Neural crest cell (in vitro differentiated cells): ENCODE data around the gene LDLRAD3. TPM values are rescaled to one million over a fixed set of nuclear protein-coding genes. Genes with fewer than 3 reads are reported as not detected.

Source experiments
- DNase-seq: peaks from one replicate; pipeline ENCODE4 v3.0.0; 2021; ENCODE audit warnings: low read depth, mixed read lengths, low spot score
- H3K27ac Mint-ChIP-seq: one replicate; pipeline ENCODE4 v1.8.0; 2021; ENCODE audit warnings: mild to moderate bottlenecking, mixed read lengths; ENCODE audit not compliant: unreplicated experiment
- H3K27me3 Mint-ChIP-seq: 2 replicates; pipeline ENCODE4 v1.8.0; 2021; ENCODE audit warnings: low read depth, mild to moderate bottlenecking, mixed read lengths
- H3K36me3 Mint-ChIP-seq: 2 replicates; pipeline ENCODE4 v1.8.0; 2021; ENCODE audit warnings: low read depth, mild to moderate bottlenecking, mixed read lengths
- H3K4me1 Mint-ChIP-seq: 2 replicates; pipeline ENCODE4 v1.8.0; 2021; ENCODE audit warnings: mixed read lengths
- H3K4me3 Mint-ChIP-seq: one replicate; pipeline ENCODE4 v1.8.0; 2021; ENCODE audit warnings: mild to moderate bottlenecking, mixed read lengths
- H3K9me3 Mint-ChIP-seq: 2 replicates; pipeline ENCODE4 v1.8.0; 2021; ENCODE audit warnings: mixed read lengths
- total RNA-seq: library from RNA; stranded (reverse); gene quantifications from 2 replicates; pipeline ENCODE4 v1.2.1, GENCODE V29; 2021
- TF ChIP-seq, protein P1 (sequence below): fragments of 200-600 bp; sonication (generic); conservative IDR thresholded peaks from 2 replicates; pipeline ENCODE4 v1.5.0; 2021; ENCODE audit warnings: antibody characterized with exemption, mild to moderate bottlenecking

The LDLRAD3 gene
- total RNA-seq, 1 donor from 2014 or later = 30.1 TPM

DNA sequence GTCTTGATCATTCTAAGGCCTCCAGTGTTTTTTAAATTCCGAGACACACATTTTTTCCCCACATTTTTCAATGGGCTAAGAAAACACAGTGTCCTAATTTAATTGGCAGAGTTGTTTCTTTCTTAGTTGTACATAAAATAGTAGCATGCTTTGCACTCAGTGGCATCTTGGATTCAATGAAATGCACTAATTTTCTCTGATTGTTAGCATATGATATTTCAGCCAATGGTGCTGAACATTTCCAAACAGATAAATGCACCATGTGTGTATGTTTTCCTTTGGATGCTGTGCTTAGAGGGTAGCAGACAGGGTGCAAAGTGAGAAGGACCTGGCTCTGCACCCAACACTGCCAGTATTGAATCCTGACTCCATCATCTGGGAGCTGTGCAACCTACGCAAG is 103.5 kb downstream of the LDLRAD3 start:
- no peak for DNase-seq
- TF ChIP-seq, protein P1, sequence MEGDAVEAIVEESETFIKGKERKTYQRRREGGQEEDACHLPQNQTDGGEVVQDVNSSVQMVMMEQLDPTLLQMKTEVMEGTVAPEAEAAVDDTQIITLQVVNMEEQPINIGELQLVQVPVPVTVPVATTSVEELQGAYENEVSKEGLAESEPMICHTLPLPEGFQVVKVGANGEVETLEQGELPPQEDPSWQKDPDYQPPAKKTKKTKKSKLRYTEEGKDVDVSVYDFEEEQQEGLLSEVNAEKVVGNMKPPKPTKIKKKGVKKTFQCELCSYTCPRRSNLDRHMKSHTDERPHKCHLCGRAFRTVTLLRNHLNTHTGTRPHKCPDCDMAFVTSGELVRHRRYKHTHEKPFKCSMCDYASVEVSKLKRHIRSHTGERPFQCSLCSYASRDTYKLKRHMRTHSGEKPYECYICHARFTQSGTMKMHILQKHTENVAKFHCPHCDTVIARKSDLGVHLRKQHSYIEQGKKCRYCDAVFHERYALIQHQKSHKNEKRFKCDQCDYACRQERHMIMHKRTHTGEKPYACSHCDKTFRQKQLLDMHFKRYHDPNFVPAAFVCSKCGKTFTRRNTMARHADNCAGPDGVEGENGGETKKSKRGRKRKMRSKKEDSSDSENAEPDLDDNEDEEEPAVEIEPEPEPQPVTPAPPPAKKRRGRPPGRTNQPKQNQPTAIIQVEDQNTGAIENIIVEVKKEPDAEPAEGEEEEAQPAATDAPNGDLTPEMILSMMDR = no peak
- H3K27ac Mint-ChIP-seq = peak overlapping the region; percentile 69
- H3K4me1 Mint-ChIP-seq = peaks cover 43% of the 10 kb centered on the region
- no peaks in the 10 kb centered on the region for H3K27me3 Mint-ChIP-seq
- no peaks in the 10 kb centered on the region for H3K9me3 Mint-ChIP-seq
- H3K4me3 Mint-ChIP-seq = no peak overlapping the region
- H3K36me3 Mint-ChIP-seq = peaks cover 4% of the 10 kb centered on the region

DNA sequence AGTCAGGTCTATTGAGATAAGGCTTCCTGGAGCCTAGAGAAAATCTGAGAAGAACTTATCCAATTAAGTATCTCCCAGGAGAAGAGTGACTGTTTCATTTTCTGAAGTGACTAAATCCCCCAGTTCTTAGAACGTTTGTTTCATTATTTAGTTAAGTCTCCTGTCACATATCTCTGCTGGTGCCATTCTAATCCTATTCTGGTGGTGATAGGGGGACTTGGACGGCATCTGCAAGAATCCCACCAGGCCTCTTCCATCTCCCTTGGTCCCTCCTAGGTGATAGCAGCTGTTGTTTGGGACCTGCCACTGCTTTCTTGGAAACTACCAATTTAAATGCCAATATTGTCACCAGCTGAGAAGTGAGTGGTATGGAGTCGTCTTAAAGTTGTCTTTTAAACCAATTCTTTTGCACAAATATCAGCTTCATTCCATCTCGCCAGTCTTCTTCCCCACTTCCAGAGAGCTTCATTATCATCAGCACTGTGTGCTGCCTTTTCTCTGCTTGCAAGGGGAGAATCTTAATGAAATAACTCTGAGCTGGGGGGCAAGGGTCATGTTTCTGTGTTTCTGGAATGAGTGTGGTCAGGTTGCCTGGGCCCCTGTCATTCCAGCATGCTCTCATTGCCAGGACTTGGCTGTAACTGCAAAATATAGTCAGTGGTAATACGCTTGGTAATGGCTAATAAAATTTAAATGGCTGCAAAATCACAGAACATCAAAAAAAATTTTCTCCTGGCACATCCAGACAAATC is 104.8 kb downstream of the LDLRAD3 start:
- peak overlapping the region; percentile 10 for H3K27ac Mint-ChIP-seq
- no peak for DNase-seq
- H3K4me1 Mint-ChIP-seq = peaks cover 43% of the 10 kb centered on the region
- H3K4me3 Mint-ChIP-seq = no peak overlapping the region
- peaks cover 4% of the 10 kb centered on the region for H3K36me3 Mint-ChIP-seq
- H3K9me3 Mint-ChIP-seq = no peaks in the 10 kb centered on the region
- H3K27me3 Mint-ChIP-seq = no peaks in the 10 kb centered on the region
- TF ChIP-seq, protein P1 = no peak

DNA sequence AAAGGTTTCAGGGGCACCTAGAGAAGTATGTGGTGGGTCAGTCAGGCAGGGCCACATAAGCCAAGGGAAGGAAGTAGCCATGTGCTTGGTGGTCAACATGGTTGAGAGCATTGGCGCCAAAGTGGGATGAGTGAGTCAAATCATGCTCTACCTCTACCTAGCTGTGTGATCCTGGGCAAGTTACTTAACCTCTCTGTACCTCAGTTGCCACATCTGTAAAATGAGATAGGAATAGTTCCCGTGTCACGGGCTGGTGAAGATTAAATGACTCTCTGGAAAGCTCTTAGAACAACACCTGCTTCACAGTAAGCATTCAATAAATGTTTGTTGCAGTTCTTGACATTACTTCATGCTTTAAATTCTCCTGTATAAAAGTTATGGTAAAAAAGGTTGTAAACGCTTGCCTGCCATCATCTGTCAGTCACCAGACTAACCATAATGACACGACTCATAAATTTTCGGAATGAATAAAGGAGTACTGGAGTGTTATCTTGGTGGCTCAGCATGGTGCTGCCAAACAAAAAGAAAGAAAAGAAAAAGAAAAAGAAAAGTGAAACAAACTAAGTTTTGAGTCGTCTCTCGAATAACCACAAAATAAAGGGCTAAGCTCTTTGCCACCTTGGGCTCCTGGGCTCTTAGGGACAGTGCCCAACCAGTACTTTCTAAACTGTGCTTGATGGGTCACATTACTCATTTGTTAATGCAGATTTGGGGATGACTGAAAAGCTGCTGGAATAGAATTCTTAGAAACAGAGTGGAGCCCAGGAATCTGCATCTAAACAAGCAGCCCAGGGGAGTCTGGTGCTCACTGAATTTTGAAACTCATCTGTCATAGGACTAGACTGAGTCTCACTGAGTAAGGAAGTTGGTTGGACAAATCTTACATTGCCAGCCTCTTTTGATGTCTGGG is 107.6 kb downstream of the LDLRAD3 start:
- Mint-ChIP-seq H3K27ac (peak overlapping the region; percentile 31), H3K4me1 (peaks cover 59% of the 10 kb centered on the region), H3K9me3 (peaks cover 6% of the 10 kb centered on the region), H3K36me3 (peaks cover 5% of the 10 kb centered on the region), H3K27me3 (no peaks in the 10 kb centered on the region), H3K4me3 (no peak overlapping the region)
- TF ChIP-seq, protein P1 = no peak
- no peak for DNase-seq

DNA sequence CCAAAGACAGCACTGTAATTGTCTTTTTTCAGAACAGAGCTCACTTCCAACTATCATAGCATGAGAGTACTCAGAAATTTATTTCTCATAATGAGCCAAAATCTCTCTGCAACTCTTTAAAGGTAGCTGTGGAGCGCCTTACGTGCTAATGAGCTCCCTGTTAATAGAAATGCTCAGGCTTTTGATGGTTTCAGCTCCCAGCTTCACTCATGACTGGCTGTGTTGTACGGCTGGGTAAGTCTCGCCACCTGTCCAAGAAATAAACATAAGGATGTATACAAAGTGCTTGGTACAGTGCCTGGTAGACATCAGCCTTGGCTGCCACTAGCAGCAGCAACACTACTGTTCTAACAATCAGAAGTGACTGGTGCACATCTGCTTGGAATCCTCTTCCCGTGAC is 109.4 kb downstream of the LDLRAD3 start:
- Mint-ChIP-seq H3K36me3 (peaks cover 5% of the 10 kb centered on the region), H3K9me3 (peaks cover 6% of the 10 kb centered on the region), H3K4me1 (peaks cover 52% of the 10 kb centered on the region), H3K4me3 (no peak overlapping the region), H3K27me3 (no peaks in the 10 kb centered on the region), H3K27ac (no peak overlapping the region)
- no peak for DNase-seq
- TF ChIP-seq, protein P1 = no peak

DNA sequence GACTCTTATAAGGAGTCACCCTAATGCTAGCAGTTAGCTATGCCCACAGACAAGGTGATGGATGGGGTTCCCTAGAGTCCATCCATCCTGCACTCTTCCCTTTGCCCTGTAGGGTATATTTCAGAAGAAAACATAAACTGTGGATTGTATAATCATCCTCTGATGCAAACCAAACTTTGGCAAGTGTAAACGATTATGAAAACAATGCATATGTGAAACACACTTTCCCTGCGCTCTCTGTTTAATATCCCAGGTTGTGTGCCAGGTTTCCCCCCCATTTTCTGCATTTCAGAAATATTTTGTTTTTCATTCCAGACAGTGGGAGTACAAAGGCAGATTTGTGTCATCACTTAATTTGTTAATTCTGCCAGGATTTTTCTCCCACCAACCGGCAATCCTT is 110.0 kb downstream of the LDLRAD3 start:
- H3K27me3 Mint-ChIP-seq = no peaks in the 10 kb centered on the region
- peaks cover 46% of the 10 kb centered on the region for H3K4me1 Mint-ChIP-seq
- TF ChIP-seq, protein P1 = no peak
- H3K9me3 Mint-ChIP-seq = peaks cover 6% of the 10 kb centered on the region
- no peak overlapping the region for H3K27ac Mint-ChIP-seq
- no peak for DNase-seq
- no peak overlapping the region for H3K4me3 Mint-ChIP-seq
- H3K36me3 Mint-ChIP-seq = peaks cover 5% of the 10 kb centered on the region
